Measurements from ENCODE around the gene OGDHL.

GRCh38 chr10:49758249-49758930 is 3.7 kb downstream of the OGDHL start:
- TF ChIP-seq CTCF (IDR thresholded peaks at IDR 0.05) (no peak), POLR2A (IDR thresholded peaks at IDR 0.05) (no peak)

Measured in esophagus squamous epithelium (tissue), 4 donors.